ENCODE data around the gene ACAP2.
A peak's percentile ranks its signal among the peaks of the same experiment; 100 is the strongest.

The ACAP2 gene

DNA sequence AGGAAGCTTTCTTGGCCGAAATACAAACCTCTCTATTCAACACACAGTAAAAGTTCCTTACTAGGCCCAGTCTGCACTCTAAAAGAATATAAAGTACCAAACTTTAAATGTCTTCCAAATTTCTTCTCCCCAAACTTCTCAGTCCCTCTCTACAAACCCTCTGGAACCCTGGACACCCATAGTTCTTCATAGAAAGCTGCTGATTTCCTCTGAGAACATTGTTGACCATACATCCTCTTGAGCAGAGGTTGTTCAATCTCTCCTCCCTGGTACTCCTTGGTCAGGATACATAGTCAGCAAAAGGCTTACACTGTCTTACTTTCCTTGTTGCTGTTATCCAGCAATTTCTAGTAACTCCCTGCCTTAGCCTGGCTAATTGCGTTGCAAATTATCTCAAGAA, 3.1 kb upstream of the ACAP2 start:
- TF ChIP-seq, protein P1, sequence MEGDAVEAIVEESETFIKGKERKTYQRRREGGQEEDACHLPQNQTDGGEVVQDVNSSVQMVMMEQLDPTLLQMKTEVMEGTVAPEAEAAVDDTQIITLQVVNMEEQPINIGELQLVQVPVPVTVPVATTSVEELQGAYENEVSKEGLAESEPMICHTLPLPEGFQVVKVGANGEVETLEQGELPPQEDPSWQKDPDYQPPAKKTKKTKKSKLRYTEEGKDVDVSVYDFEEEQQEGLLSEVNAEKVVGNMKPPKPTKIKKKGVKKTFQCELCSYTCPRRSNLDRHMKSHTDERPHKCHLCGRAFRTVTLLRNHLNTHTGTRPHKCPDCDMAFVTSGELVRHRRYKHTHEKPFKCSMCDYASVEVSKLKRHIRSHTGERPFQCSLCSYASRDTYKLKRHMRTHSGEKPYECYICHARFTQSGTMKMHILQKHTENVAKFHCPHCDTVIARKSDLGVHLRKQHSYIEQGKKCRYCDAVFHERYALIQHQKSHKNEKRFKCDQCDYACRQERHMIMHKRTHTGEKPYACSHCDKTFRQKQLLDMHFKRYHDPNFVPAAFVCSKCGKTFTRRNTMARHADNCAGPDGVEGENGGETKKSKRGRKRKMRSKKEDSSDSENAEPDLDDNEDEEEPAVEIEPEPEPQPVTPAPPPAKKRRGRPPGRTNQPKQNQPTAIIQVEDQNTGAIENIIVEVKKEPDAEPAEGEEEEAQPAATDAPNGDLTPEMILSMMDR (IDR thresholded peaks at IDR 0.05; ENCODE audit: insufficient read depth, low read depth, low read length, missing control alignments) = no peak

DNA sequence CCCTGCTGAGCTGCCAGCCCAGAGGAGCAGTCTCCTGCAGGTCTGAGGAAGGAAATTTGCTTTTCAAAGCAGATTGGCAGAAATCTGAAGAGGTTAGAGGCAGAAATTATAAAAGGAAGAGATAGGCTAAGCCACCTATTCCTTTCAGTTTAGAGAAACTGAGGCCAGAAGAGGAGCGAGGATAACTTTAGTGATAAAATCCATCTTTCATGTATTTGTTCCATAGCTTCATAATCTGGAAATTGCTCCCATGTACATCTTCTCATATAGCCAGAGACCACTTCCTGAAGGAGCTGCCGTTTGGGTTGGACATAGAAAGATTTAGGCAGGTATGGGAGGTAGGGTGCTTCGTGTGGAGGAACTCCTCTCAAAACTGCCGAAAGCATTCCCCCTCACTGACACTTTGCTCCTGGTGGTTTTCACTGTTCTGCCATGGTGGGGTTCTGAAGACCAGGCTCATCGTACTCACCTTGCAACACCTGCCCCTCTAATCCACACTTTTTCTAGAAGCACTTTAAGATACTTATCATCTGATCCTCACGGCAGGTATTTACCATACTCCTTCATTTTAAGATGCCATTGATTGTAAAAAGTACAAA, 670 bp upstream of the ACAP2 start:
- TF ChIP-seq, protein P1 (IDR thresholded peaks at IDR 0.05; ENCODE audit: insufficient read depth, low read depth, low read length, missing control alignments) = no peak
- H3K4me3 ChIP-seq (ENCODE audit: low read length) = peak overlapping the region; percentile 30
- no peak for DNase-seq (ENCODE audit: low read depth)

More for the DNA sequence above, 3.1 kb upstream of the ACAP2 start:
- no peak overlapping the region for H3K4me3 ChIP-seq (ENCODE audit: low read length)
- DNase-seq (ENCODE audit: low read depth) = no peak

DNA sequence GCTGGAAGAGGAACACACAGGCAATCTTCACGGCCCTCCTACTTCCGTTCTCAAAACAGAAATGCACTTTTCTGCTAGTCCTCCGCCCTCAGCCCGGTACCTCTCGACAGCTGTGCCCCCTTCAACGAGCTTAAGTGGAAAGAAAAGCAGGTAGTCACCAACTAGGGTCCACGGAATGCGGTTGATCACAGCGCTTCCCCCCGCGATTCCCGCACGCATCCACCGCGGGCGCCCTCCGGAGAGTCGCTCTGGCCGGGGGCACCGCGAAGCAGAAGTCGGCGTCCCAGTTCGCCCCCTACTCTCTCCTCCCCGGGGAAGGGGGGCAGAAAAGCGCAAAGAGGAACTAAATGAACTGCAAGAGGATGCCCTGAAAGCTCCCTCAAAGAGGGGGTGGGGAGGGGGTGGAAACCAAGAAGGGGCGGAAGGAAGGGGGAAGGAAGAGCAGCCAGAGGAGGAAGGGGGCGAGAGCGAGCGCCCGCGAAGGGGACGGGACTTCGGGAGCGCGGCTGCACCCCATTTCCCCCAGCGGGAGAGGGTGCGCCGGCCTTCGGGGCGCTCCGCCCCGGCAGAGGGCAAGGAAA, 738 bp downstream of the ACAP2 start:
- DNase-seq (ENCODE audit: low read depth) = peak; percentile 22
- TF ChIP-seq, protein P1 (IDR thresholded peaks at IDR 0.05; ENCODE audit: insufficient read depth, low read depth, low read length, missing control alignments) = no peak
- H3K4me3 ChIP-seq (ENCODE audit: low read length) = peak overlapping the region; percentile 78

DNA sequence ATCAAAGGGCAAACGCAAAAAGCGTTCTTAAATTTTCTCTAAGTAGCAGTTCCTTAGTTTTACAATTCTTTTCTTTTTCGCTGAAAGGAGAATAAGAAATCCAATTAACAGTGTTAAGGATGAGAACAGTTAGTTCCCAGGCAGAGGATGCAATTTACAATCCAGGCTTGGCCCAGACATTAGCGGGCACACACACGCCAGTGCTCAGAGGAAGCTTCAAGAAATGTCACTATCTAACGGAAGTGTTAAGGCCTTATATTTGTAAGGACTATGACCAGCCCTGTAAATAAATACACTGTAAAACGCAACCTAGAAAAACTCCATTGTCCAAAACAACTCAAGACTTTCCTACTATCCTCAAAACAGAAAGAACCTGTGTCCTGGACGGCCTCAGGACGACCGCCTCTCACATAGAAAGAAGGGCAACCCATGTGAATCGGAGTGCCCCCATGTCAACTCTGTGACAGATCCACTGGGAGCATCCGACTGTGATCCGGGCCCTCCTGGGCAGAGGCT, 1.3 kb downstream of the ACAP2 start:
- TF ChIP-seq, protein P1 (IDR thresholded peaks at IDR 0.05; ENCODE audit: insufficient read depth, low read depth, low read length, missing control alignments) = no peak
- peak; percentile 39 for DNase-seq (ENCODE audit: low read depth)
- H3K4me3 ChIP-seq (ENCODE audit: low read length) = peak overlapping the region; percentile 78

DNA sequence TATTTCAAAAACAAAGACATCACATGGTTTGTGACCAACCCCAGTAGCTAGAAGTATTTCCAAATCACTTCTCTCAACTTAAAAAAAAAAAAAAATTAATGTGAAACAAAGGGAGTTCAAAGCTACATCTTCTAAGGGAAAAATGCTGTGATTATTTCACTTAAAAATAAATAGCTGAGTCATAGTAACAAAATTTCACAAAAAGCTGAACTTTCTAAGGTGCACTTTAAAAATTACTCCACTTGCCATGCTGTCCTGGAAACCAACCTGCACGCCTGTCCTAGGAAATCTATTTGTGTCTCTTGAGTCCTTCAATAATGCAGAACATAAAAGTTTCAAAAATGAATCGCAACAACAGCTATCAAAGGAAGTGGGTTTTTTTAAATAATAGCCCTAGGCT, 1.8 kb downstream of the ACAP2 start:
- DNase-seq (ENCODE audit: low read depth) = no peak
- peak overlapping the region; percentile 78 for H3K4me3 ChIP-seq (ENCODE audit: low read length)
- TF ChIP-seq, protein P1 (IDR thresholded peaks at IDR 0.05; ENCODE audit: insufficient read depth, low read depth, low read length, missing control alignments) = no peak

DNA sequence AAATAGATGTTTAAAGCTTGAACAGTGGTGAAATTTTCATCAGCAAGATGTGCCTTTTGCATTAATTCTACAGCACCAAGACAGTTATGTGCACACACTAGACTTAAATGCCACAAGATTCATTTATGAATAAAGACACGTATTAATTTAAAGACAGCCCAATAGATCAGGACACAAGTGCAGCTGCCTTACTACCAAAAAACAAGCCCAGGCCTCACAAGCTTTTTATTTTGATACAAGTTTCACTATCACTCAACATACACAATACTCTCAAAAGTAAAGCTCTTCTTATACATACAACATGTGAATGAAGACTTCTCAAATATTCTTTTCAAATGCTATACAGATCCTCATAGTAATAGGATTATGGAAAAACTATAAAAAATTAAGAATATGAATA, 2.4 kb downstream of the ACAP2 start:
- TF ChIP-seq, protein P1 (IDR thresholded peaks at IDR 0.05; ENCODE audit: insufficient read depth, low read depth, low read length, missing control alignments) = no peak
- DNase-seq (ENCODE audit: low read depth) = no peak
- no peak overlapping the region for H3K4me3 ChIP-seq (ENCODE audit: low read length)

DNA sequence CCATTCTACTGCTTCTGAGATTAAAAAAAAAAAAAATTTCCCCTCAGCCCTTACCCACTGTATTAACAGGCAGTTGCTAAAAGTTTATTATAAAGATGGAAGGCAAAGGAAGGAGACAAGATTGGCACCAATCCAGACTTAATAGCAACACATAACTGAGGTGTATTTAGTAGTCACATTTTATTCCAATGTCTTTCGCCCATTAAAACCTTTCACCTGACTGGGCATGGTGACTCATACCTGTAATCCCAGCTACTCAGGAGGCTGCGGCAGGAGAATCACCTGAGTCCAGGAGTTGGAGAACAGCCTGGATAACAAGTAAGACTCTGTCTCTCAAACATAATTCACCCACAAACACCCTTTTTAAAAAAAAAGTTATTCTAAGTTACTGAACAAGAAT, 4.4 kb downstream of the ACAP2 start:
- peak; percentile 79 for DNase-seq (ENCODE audit: low read depth)
- TF ChIP-seq, protein P1 (IDR thresholded peaks at IDR 0.05; ENCODE audit: insufficient read depth, low read depth, low read length, missing control alignments) = no peak
- no peak overlapping the region for H3K4me3 ChIP-seq (ENCODE audit: low read length)

Data from epithelial cell of esophagus (primary cell).